Osteoblast (primary cell): Measurements from ENCODE around the gene HEYL. TPM values are rescaled to one million over a fixed set of nuclear protein-coding genes. Genes with fewer than 3 reads are reported as not detected.

Source experiments
- DNase-seq: peaks from one replicate; pipeline ENCODE4 v3.0.0; 2011; ENCODE audit warnings: low spot score, mixed read lengths; ENCODE audit not compliant: insufficient read length; ENCODE audit errors: missing footprints
- H2AFZ ChIP-seq: 2 replicates; pipeline ENCODE4 v1.6.0; 2011; ENCODE audit warnings: mild to moderate bottlenecking, low read length
- H3K27ac ChIP-seq: 2 replicates; pipeline ENCODE4 v1.5.1; 2011; ENCODE audit warnings: mild to moderate bottlenecking, low read depth, low read length, moderate library complexity
- H3K27me3 ChIP-seq: 2 replicates; pipeline ENCODE4 v1.6.0; 2012; ENCODE audit warnings: mild to moderate bottlenecking, control low read depth, inconsistent platforms, low read length, moderate library complexity; ENCODE audit not compliant: insufficient read depth
- H3K36me3 ChIP-seq: 2 replicates; pipeline ENCODE4 v1.5.1; 2011; ENCODE audit warnings: mild to moderate bottlenecking, low read length, control low read depth, moderate library complexity; ENCODE audit not compliant: insufficient read depth
- H3K4me1 ChIP-seq: 2 replicates; pipeline ENCODE4 v1.5.1; 2011; ENCODE audit warnings: mild to moderate bottlenecking, low read length, control low read depth, moderate library complexity; ENCODE audit not compliant: insufficient read depth
- H3K4me2 ChIP-seq: 2 replicates; pipeline ENCODE4 v1.6.0; 2011; ENCODE audit warnings: mild to moderate bottlenecking, low read length; ENCODE audit not compliant: insufficient read depth
- H3K4me3 ChIP-seq: fragments of 200-600 bp; sonication (generic); 3 replicates; pipeline ENCODE4 v1.5.1; 2012; ENCODE audit warnings: mild to moderate bottlenecking, low read length, inconsistent platforms; ENCODE audit not compliant: insufficient read depth
- H3K79me2 ChIP-seq: 2 replicates; pipeline ENCODE4 v1.6.0; 2012; ENCODE audit warnings: mild to moderate bottlenecking, low read length, control low read depth, inconsistent platforms; ENCODE audit not compliant: insufficient read depth
- H3K9me3 ChIP-seq: 2 replicates; pipeline ENCODE4 v1.5.1; 2011; ENCODE audit warnings: low read depth, low read length, control low read depth
- H4K20me1 ChIP-seq: 2 replicates; pipeline ENCODE4 v1.6.0; 2012; ENCODE audit warnings: mild to moderate bottlenecking, low read length, control low read depth; ENCODE audit not compliant: insufficient read depth
- CTCF ChIP-seq: IDR thresholded peaks from 2 replicates; pipeline ENCODE4 v1.5.1; 2011; ENCODE audit warnings: mild to moderate bottlenecking, low read depth, low read length, moderate library complexity; ENCODE audit errors: extremely low read depth
- total RNA-seq: library from RNA; depleted of rRNA; stranded (reverse); fragments of >200 nt; gene quantifications from 2 replicates; pipeline ENCODE4 v1.2.3, GENCODE V29; 2012

The HEYL gene
- total RNA-seq, 1 donor, result under 0.01 TPM

- H3K79me2 ChIP-seq, result no peaks in the 10 kb centered on the region
- H3K27me3 ChIP-seq, result no peaks in the 10 kb centered on the region
- H3K4me3 ChIP-seq, result no peak overlapping the region
- no peaks in the 10 kb centered on the region for H4K20me1 ChIP-seq
- no peaks in the 10 kb centered on the region for H3K9me3 ChIP-seq
- no peak overlapping the region for H3K27ac ChIP-seq
- DNase-seq, result no peak
- no peaks in the 10 kb centered on the region for H3K36me3 ChIP-seq
- H2AFZ ChIP-seq, result no peak overlapping the region
- H3K4me2 ChIP-seq, result no peak overlapping the region
- H3K4me1 ChIP-seq, result peaks cover 33% of the 10 kb centered on the region
- no peak for TF ChIP-seq CTCF
Observed at GRCh38 chr1:39649636-39650185, 10.3 kb upstream of the HEYL start.

GRCh38 chr1:39648496-39648895 lies 9.1 kb upstream of the HEYL start:
- no peak overlapping the region for H2AFZ ChIP-seq
- H3K27ac ChIP-seq, result no peak overlapping the region
- H3K4me2 ChIP-seq, result no peak overlapping the region
- peaks cover 32% of the 10 kb centered on the region for H3K4me1 ChIP-seq
- H3K36me3 ChIP-seq, result no peaks in the 10 kb centered on the region
- H3K4me3 ChIP-seq, result no peak overlapping the region
- H4K20me1 ChIP-seq, result no peaks in the 10 kb centered on the region
- no peak for TF ChIP-seq CTCF
- no peak for DNase-seq
- H3K9me3 ChIP-seq, result no peaks in the 10 kb centered on the region
- H3K27me3 ChIP-seq, result no peaks in the 10 kb centered on the region
- no peaks in the 10 kb centered on the region for H3K79me2 ChIP-seq

GRCh38 chr1:39647247-39647646 lies 7.8 kb upstream of the HEYL start:
- H3K27ac ChIP-seq, result no peak overlapping the region
- H2AFZ ChIP-seq, result no peak overlapping the region

More at GRCh38 chr1:39647247-39647646, 7.8 kb upstream of the HEYL start:
- H4K20me1 ChIP-seq, result no peaks in the 10 kb centered on the region
- no peak for TF ChIP-seq CTCF
- no peak overlapping the region for H3K4me3 ChIP-seq
- H3K9me3 ChIP-seq, result no peaks in the 10 kb centered on the region
- no peaks in the 10 kb centered on the region for H3K36me3 ChIP-seq
- H3K4me1 ChIP-seq, result peaks cover 32% of the 10 kb centered on the region
- no peaks in the 10 kb centered on the region for H3K79me2 ChIP-seq
- H3K4me2 ChIP-seq, result no peak overlapping the region
- no peak for DNase-seq
- no peaks in the 10 kb centered on the region for H3K27me3 ChIP-seq
